ENCODE results near the gene AAMP. TPM values are rescaled to one million over a fixed set of nuclear protein-coding genes. Genes with fewer than 3 reads are reported as not detected.

AAMP gene
- total and polyA plus RNA-seq, 2 donors (not counting 3 experiments of a cell fraction or from before 2014, with no cell fraction given) = 69.3 to 84.4 TPM

DNA sequence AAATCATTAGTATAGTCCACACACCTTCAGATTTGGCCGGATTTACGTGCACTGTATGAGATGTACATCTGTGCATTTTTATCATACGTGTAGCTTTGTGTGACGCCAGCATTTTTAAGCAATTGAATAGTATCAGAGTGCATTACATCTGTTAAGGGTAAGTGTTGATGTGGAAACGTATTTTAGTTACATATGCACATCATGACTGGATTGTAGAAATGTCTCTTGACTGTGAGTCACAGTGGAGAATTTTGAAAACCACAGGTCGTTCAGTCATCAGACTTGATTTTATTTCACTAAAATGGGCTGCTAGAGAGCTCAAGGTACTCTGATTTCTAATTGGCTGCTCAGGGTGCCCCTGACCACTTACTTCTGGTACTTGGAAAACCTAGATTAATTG lies 14.5 kb downstream of the AAMP start:
- no peak overlapping the region for H3K4me3 ChIP-seq (replicated peaks in 1 of 3; ENCODE audit: insufficient read depth in 1 of 3, low read depth in 1 of 3, low read length in 3 of 3)
- dilution Hi-C loops (cut with MboI; ENCODE audit: extremely low pct_ligation_motif_present, low sequenced_read_pairs) = no loop called here
- no peak overlapping the region for H3K27ac ChIP-seq (ENCODE audit: insufficient read depth, low read depth, low read length)
- no peaks in the 10 kb centered on the region for H3K9me3 ChIP-seq (replicated peaks; ENCODE audit: control insufficient read depth, insufficient read depth, low read length)
- no peak overlapping the region for H3K4me2 ChIP-seq (ENCODE audit: insufficient read depth, low read length)
- CTCF ChIA-PET = no interaction called here
- H4K20me1 ChIP-seq (replicated peaks; ENCODE audit: control insufficient read depth, extremely low read depth, insufficient read depth, low read length) = no peaks in the 10 kb centered on the region
- H3K9me1 ChIP-seq (replicated peaks; ENCODE audit: control insufficient read depth, extremely low read depth, insufficient read depth, low read length) = no peaks in the 10 kb centered on the region
- H2AFZ ChIP-seq (ENCODE audit: low read depth, low read length) = no peak overlapping the region
- intact Hi-C loops (cut with micrococcal nuclease) = loop anchor here (5.0 kb wide), 1 partner anchor 88 kb away; the partner anchor contains the start of gene CXCR1
- peak; percentile 26 for TF ChIP-seq POLR2A (IDR thresholded peaks at IDR 0.05; ENCODE audit: low read depth, low read length)
- TF ChIP-seq, protein P1, sequence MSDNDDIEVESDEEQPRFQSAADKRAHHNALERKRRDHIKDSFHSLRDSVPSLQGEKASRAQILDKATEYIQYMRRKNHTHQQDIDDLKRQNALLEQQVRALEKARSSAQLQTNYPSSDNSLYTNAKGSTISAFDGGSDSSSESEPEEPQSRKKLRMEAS (IDR thresholded peaks at IDR 0.05; ENCODE audit: insufficient read depth, insufficient read length) = no peak
- FAIRE-seq = no peak
- H3K79me2 ChIP-seq (ENCODE audit: control insufficient read depth, insufficient read depth, low read length) = no peaks in the 10 kb centered on the region
- POLR2A ChIA-PET = no interaction called here
- BruUV-seq (replicated peaks) = no TSS peak
- no peak overlapping the region for H3K9ac ChIP-seq (replicated peaks; ENCODE audit: extremely low read depth, insufficient read depth, low read length)
- H3K36me3 ChIP-seq (ENCODE audit: control insufficient read depth in 2 of 2, extremely low read depth in 1 of 2, insufficient read depth in 2 of 2, low read length in 2 of 2) = peaks cover 32 to 41% of the 10 kb centered on the region in 2 experiments
- H3K27me3 ChIP-seq (ENCODE audit: control insufficient read depth in 2 of 2, insufficient read depth in 2 of 2, low read length in 2 of 2) = no peaks in the 10 kb centered on the region
- no peak for DNase-seq (ENCODE audit: low read depth, low spot score)
- H3K4me1 ChIP-seq (ENCODE audit: control insufficient read depth, extremely low read depth, insufficient read depth, low read length) = peaks cover 17% of the 10 kb centered on the region

DNA sequence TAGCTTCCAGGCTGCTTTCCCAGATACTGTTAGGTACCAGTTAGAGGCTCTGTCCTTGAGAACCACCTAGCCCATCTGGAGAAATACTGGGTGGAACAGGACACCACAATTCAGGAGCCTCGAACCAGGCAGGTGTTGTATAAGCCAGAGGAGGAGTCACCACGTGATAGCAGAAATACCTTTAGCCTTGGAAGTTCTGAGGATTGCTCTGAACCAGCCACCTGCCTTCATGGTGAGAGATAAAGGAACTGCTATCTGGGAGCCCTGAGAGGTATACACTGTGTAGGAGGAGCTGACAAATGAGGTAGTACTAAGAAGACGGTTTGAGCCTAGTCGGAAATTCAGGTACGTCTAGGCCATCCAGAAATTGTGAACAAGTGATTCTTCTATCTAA lies 16.7 kb downstream of the AAMP start:
- Histone ChIP-seq H3K9ac (replicated peaks; ENCODE audit: extremely low read depth, insufficient read depth, low read length) (no peak overlapping the region), H3K79me2 (ENCODE audit: control insufficient read depth, insufficient read depth, low read length) (no peaks in the 10 kb centered on the region), H3K4me3 (replicated peaks in 1 of 3; ENCODE audit: insufficient read depth in 1 of 3, low read depth in 1 of 3, low read length in 3 of 3) (no peak overlapping the region), H3K9me1 (replicated peaks; ENCODE audit: control insufficient read depth, extremely low read depth, insufficient read depth, low read length) (no peaks in the 10 kb centered on the region), H3K27me3 (ENCODE audit: control insufficient read depth in 2 of 2, insufficient read depth in 2 of 2, low read length in 2 of 2) (no peaks in the 10 kb centered on the region), H4K20me1 (replicated peaks; ENCODE audit: control insufficient read depth, extremely low read depth, insufficient read depth, low read length) (no peaks in the 10 kb centered on the region), H3K27ac (ENCODE audit: insufficient read depth, low read depth, low read length) (no peak overlapping the region), H3K4me2 (ENCODE audit: insufficient read depth, low read length) (no peak overlapping the region), H3K4me1 (ENCODE audit: control insufficient read depth, extremely low read depth, insufficient read depth, low read length) (peaks cover 3% of the 10 kb centered on the region), H3K9me3 (replicated peaks; ENCODE audit: control insufficient read depth, insufficient read depth, low read length) (no peaks in the 10 kb centered on the region), H2AFZ (ENCODE audit: low read depth, low read length) (no peak overlapping the region), H3K36me3 (ENCODE audit: control insufficient read depth in 2 of 2, extremely low read depth in 1 of 2, insufficient read depth in 2 of 2, low read length in 2 of 2) (peaks cover 50 to 57% of the 10 kb centered on the region in 2 experiments)
- no TSS peak for BruUV-seq (replicated peaks)
- no peak for FAIRE-seq
- CTCF ChIA-PET = interaction anchor here (1.1 to 1.4 kb wide), 3 partner anchors 12 to 213 kb away, joined by 3 to 5 read pairs (median 4); no protein-coding TSS in a partner anchor
- DNase-seq (ENCODE audit: low read depth, low spot score) = no peak
- dilution Hi-C loops (cut with MboI; ENCODE audit: extremely low pct_ligation_motif_present, low sequenced_read_pairs) = no loop called here
- no peak for TF ChIP-seq FOS (IDR thresholded peaks at IDR 0.05; ENCODE audit: borderline replicate concordance, insufficient read depth, low read length)
- no peak for TF ChIP-seq JUN (IDR thresholded peaks at IDR 0.05; ENCODE audit: borderline replicate concordance, insufficient read depth, insufficient read length, low read depth)
- TF ChIP-seq, protein P1 (IDR thresholded peaks at IDR 0.05; ENCODE audit: insufficient read depth, insufficient read length) = no peak
- no peak for TF ChIP-seq MYC (IDR thresholded peaks at IDR 0.05; ENCODE audit: low read depth, low read length)
- TF ChIP-seq POLR2AphosphoS5 (IDR thresholded peaks at IDR 0.05; ENCODE audit: insufficient read depth, low read depth, low read length) = no peak
- no peak for TF ChIP-seq GATA2 (IDR thresholded peaks at IDR 0.05; ENCODE audit: insufficient read depth, insufficient read length, low read depth, low read length)
- TF ChIP-seq, protein P2, sequence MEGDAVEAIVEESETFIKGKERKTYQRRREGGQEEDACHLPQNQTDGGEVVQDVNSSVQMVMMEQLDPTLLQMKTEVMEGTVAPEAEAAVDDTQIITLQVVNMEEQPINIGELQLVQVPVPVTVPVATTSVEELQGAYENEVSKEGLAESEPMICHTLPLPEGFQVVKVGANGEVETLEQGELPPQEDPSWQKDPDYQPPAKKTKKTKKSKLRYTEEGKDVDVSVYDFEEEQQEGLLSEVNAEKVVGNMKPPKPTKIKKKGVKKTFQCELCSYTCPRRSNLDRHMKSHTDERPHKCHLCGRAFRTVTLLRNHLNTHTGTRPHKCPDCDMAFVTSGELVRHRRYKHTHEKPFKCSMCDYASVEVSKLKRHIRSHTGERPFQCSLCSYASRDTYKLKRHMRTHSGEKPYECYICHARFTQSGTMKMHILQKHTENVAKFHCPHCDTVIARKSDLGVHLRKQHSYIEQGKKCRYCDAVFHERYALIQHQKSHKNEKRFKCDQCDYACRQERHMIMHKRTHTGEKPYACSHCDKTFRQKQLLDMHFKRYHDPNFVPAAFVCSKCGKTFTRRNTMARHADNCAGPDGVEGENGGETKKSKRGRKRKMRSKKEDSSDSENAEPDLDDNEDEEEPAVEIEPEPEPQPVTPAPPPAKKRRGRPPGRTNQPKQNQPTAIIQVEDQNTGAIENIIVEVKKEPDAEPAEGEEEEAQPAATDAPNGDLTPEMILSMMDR (IDR thresholded peaks at IDR 0.05; ENCODE audit: extremely low read depth in 1 of 2, insufficient read depth in 1 of 2, low read depth in 1 of 2, low read length in 2 of 2) = no peak
- no peak for TF ChIP-seq EZH2 (IDR thresholded peaks at IDR 0.05; ENCODE audit: borderline replicate concordance, low read depth, low read length, severe bottlenecking)
- TF ChIP-seq POLR2A (IDR thresholded peaks at IDR 0.05; ENCODE audit: low read depth, low read length) = no peak
- POLR2A ChIA-PET = no interaction called here
- intact Hi-C loops (cut with micrococcal nuclease) = no loop called here

All from endothelial cell of umbilical vein (primary cell).